Omental fat pad (tissue), 4 donors: ENCODE data around the gene APOBEC2. TPM values are rescaled to one million over a fixed set of nuclear protein-coding genes. Genes with fewer than 3 reads are reported as not detected.

ENCODE experiments used
- ATAC-seq: fragments of 150-250 bp; one replicate; pipeline ENCODE4 v1.9.1; 2016; ENCODE audit warnings: mild to moderate bottlenecking, moderate library complexity; ENCODE audit not compliant: low FRiP score
- DNase-seq: peaks from one replicate; pipeline ENCODE4 v3.0.0-alpha.2; 2019; ENCODE audit warnings: low spot score
- CTCF ChIP-seq, 3 donors: fragments of 450-650 bp; IDR thresholded peaks; one replicate each; pipeline ENCODE4 v1.5.1; 2016 to 2017; ENCODE audit warnings: antibody characterized with exemption in 3 of 3, mild to moderate bottlenecking in 3 of 3, moderate library complexity in 2 of 3
- total RNA-seq, 4 donors: library from RNA; depleted of rRNA; stranded (reverse); fragments of >200 nt; gene quantifications; one replicate each; pipeline ENCODE4 v1.1.0, GENCODE V29; 2016

The APOBEC2 gene
- total RNA-seq, 4 donors from 2014 or later, result not detected

GRCh38 chr6:41075651-41076626, 22.9 kb downstream of the APOBEC2 start:
- no peak for ATAC-seq
- TF ChIP-seq CTCF (IDR thresholded peaks at IDR 0.05), result no peak
- DNase-seq, result no peak

DNA sequence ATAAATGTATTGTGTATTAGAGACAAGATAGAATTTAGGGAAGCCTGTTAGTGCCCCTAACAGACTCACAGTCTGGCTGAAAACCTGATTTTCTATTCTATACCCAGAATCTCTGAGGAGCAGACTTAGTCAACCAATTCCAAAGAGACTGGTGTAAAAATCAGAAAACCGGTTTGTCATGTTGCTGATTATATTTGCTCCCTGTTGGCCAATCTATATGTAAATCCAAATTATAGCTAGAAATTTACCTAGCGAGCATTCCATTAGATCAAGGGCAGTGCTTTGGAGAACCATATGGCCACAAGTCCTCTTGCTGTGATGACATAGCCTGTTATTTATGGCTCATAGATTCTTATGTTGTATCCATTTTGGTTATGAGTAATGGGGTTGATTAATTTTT, 24.5 kb downstream of the APOBEC2 start:
- DNase-seq, result no peak
- no peak for ATAC-seq
- no peak for TF ChIP-seq CTCF (IDR thresholded peaks at IDR 0.05)

GRCh38 chr6:41078101-41078500, 25.1 kb downstream of the APOBEC2 start:
- ATAC-seq, result no peak
- no peak for TF ChIP-seq CTCF (IDR thresholded peaks at IDR 0.05)
- DNase-seq, result no peak

DNA sequence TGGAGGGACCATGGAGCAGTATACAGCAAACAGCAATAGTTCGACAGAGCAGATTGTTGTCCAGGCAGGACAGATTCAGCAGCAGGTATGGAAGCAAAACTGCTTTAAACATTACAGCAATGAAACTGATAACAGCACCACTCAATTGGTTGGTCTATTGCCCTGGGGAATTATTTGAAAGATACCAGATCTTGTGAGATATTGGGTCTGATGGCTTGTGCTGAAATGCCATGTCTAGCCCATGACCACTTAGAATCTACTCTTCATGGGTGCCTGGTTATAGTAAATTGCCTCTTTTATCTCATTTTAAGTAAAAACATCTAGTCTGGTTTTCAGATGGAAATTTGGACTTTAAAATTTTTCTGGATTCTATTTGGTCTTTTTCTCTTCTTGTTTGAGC, 26.1 kb downstream of the APOBEC2 start:
- TF ChIP-seq CTCF (IDR thresholded peaks at IDR 0.05), result no peak
- ATAC-seq (no peak), DNase-seq (no peak)

DNA sequence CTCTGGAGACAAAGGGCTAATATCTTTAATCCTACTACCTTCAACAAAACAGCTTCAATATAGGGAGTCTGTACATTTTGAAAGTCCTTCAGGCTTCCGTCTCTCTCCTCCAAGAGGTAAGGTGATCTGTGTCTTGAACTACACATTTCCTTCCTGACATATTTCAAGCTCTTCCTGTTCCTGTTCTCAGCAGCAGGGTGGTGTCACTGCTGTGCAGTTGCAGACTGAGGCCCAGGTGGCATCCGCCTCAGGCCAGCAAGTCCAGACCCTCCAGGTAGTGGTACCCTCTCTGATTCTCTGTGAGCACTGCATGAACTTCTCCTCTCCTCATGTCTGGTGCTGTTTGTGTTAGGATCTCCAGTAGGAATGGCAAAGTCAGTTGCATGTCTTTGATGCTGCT, 27.6 kb downstream of the APOBEC2 start:
- TF ChIP-seq CTCF (IDR thresholded peaks at IDR 0.05), result no peak
- DNase-seq (no peak), ATAC-seq (no peak)

- DNase-seq (no peak), ATAC-seq (no peak)
- TF ChIP-seq CTCF (IDR thresholded peaks at IDR 0.05), result no peak
These were observed 30.1 kb downstream of the APOBEC2 start for GRCh38 chr6:41083072-41083471.

- no peak for TF ChIP-seq CTCF (IDR thresholded peaks at IDR 0.05)
- ATAC-seq, result no peak
- no peak for DNase-seq
These were observed 32.2 kb downstream of the APOBEC2 start for GRCh38 chr6:41085182-41085581.
